ENCODE data around the gene PSME3IP1.
"Not testable (repeated sequence)": the region's sequence is repeated elsewhere in the genome, so short reads cannot be mapped to it uniquely, and the experiment has no call there.

The PSME3IP1 gene

DNA sequence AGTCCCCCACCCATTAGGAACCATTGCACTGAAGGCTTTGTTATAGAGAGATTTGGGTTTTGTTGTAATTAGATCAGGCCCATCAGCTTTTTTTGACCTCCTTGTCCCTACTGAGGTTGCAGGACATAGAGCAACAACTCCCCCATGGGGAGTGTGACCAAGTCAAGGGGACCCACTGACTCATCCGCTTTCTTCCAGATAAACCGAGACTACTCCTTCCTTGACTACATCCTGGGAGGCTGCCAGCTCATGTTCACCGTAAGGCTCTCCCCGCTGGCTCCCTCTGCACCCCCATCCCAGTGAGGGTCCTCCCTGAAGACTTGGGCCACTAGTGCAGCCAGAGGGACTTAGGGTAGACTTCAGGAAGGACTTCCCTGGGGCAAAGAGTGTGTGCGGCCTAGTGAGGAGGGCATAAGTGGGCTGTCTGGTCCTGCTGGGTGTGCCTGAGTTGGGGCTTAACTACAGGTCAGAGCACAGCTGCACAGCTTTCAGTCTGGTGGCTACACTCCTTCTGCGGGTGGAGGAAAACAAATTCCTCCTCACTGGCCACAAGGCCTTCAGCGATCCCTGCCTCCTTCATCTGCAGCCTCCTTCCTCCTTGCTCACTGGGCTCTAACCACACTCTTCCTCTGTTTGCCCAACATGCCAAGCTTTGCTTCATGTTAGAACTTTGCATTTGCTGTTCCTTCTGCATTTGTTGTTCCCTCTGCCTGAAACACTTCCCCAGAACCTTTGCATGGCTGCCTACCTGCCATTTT is 62.4 kb downstream of the PSME3IP1 start:
- no peak for DNase-seq

DNA sequence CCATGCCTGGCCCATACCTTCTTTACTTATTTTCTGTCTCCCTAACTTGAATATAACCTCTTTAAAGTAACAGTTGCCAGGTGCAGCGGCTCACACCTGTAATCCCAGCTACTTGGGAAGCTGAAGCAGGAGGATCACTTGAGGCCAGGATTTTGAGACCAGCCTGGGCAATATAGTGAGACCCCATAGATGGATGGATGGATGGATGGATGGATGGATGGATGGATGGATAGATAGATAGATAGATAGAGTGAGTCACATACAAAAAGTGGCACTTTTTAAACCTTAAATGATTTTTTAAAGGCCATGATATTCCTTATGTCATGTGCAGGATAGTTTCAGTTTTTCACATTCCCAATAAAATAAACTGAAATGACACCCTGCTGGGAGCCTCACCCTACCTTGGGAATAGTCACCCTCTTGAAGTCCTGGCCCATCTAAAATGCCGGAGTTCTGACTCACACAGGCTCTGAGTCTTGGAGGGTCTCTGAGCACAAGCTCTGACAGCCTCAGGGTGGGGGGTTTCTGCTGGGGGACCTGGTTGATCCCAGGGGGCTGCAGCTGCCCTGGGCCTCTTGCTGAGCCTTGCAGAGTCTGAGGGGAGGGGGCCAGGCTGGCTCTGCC is 67.3 kb downstream of the PSME3IP1 start:
- DNase-seq: no peak

DNA sequence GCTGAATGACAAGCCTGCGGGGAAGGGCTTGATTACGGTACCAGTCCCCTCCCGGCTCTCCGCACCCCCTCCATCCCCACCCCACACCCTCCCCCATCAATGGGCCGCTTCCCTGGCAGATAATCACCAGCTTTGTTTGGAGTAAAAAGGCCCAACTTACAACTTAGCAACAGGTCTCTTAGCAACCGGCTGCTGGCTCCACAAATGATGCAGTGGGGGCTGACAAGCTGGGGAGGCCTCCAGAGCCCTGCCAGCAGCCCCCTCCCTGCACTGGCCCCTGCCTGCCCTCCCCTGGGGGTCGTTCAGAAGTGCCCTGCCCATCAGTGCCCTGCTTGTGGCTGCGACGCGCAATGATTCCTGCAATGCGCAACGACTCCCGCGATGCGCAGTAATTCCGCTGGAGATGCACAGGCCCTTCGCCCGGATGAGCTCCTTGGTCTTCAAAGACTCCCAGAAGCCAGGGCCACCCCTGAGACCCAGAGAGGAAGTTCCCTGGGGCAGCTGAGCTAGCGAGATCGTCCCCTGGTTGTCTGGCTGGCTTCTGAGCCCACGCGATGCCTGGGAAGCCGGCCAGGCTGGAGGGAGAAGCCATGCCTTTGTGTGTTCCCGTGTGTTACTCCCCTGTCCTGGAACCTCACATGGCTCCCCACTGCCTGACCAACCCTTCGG is 70.2 kb downstream of the PSME3IP1 start:
- no peak for DNase-seq

DNA sequence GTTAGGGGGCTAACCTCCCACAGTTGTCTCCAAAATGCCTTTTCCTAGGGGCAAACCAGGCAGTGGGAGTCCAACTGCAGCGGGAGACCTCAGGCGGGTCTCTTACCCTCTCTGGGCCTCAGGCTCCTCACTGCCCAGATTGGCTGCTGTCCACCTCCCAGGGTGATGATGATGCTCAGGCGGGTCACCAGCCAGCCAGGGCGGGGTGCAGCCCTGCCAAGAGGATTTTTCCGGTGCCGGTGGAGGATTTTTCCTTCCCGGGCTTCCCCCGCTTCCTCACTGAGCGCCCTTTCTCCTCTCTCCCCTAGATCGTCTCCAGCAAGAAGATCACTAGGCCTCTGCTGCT is 70.7 kb downstream of the PSME3IP1 start:
- DNase-seq: no peak

DNA sequence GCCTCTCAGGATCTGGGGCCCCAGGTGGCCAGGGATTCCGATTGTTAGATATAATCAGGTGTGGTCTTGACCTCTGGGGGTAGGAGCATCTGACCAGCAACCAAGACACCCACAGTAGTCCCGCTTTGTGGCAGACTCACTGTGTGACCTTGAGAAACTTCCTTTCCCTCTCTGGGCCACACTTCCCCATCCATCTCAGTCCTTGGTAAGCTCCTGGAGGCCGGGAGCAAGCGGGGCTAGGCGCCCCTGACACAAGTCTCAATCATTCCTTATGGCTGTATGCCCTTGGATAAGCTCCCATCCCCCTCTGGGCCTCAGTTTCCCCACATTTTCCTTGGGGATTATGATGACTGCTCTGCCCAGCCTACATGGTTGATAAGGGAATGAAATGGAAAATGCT is 72.2 kb downstream of the PSME3IP1 start:
- DNase-seq: no peak

DNA sequence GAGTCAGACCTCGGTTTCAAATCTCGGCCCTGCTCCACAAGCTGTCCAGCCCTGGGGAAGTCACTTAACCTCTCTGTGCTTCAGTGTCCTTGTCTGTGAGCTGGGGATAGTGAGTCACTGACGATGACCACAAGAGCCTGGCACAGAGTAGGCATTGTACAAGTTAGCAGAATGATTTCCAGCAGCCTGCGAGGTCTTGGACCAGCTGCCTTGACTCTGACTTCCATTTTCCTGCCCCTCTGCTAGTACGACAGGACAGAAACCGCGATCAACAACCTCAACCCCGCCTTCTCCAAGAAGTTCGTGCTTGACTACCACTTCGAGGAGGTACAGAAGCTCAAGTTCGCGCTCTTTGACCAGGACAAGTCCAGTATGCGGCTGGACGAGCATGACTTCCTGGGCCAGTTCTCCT is 72.8 kb downstream of the PSME3IP1 start:
- DNase-seq: no peak

DNA sequence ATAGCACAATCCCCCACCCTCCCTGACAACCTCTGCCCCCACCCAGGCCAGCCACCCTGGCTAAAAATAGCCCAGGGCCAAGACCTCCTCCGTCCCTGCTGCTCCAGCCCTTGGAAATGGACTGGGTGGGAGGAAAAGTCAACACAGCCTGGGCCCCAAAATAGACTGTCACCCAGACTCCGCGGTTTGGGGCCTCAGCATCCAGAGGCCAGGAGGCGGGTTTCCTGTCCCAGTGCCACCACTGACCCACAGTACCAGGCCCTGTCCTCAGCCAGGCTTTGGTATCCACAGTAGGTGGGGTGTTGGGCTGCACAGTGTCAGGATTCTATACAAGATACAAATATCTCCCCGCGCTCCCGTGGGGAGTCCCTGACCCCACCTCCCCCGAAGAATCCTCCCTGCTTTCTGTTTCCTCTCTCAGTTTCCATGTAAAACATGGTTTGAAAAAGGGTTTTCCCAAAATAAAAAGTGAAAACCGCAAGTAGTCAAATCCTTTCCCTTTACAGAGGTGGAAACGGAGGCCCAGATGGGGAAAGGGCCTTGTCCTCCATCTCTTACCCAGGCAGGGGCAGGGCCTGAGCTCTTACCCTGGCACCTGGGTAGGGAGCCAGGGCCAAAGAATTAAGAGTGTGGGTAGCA is 73.3 kb downstream of the PSME3IP1 start:
- no peak for DNase-seq

DNA sequence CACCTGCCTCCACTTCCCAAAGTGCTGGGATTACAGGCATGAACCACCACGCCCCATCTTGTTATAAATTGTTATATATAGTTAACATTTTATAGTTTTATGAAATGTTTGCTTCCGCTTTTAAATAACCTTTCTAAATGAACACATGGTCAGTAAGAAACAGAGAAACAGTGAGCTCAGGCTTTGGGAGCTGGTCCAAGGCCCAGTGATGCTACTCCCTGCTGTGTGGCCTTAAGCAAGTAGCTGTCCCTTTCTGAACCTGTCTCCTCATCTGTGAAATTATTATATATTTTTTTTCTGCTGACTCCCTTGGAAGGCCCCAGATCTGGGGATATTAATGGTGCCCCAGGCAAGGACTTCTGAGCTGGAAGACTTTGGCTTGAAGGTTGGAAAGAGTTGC is 74.4 kb downstream of the PSME3IP1 start:
- no peak for DNase-seq

DNA sequence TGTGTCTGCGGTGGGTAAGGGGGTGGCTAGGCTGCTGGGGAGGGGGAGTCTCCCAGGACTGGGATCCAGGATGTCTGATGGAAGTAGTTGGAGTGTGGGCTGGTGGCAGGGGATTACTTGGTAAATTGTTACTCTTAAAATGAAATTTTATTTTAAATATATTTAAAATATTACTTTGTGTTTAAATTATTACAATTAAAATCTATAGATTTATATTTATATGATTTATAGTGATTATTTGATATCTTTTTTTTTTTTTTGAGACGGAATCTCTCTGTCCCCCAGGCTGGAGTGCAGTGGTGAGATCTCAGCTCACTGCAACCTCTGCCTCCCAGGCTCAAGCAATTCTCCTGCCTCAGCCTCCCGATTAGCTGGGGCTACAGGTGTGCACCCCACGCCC is 74.9 kb downstream of the PSME3IP1 start:
- no peak for DNase-seq

DNA sequence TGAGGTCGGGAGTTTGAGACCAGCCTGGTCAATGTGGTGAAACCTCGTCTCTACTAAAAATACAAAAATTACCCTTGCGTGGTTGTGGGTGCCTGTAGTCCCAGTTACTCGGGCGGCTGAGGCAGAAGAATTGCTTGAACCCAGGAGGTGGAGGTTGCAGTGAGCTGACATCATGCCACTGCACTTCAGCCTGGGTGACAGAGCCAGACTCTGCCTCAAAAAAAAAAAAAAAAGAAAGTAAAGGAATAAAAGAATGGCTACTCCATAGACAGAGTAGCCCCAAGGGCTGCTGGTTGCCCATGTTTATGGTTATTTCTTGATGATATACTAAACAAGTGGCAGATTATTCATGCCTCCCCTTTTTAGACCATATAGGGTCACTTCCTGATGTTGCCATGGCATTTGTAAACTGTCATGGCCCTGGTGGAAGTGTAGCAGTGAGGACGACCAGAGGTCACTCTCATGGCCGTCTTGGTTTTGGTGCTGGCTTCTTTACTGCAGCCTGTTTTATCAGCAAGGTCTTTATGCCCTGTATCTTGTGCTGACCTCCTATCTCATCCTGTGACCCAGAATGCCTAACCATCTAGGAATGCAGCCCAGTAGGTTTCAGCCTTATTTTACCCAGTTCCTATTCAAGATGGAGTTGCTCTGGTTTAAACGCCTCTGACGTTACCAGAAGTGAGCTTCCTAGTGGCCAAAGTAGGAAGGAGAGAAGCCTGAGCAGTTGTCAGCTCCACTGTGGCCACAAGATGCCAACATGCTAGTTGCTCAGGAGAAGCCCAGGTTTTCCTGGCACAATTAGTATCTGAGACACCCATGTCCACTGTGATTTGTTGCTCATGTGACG is 76.4 kb downstream of the PSME3IP1 start:
- DNase-seq: not testable (repeated sequence)

DNA sequence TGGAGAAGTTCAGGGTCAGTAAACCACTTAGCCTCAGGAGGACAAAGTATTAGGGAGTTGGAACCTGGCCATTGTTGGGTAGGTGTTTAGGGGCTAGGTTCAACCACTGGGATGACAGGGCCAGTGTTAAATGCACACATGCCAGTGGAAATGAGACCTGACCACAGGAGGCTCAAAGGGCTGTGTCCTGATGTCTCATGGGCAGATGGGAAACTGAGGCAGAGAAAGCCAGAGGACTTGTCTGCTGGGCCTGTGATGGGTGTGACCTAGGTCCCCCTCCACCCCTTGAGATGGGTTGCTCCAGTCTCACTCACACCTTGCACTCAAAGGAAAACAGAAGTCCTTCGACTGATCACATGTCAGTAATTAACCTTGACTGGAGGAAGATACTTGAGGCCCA is 77.4 kb downstream of the PSME3IP1 start:
- no peak for DNase-seq

DNA sequence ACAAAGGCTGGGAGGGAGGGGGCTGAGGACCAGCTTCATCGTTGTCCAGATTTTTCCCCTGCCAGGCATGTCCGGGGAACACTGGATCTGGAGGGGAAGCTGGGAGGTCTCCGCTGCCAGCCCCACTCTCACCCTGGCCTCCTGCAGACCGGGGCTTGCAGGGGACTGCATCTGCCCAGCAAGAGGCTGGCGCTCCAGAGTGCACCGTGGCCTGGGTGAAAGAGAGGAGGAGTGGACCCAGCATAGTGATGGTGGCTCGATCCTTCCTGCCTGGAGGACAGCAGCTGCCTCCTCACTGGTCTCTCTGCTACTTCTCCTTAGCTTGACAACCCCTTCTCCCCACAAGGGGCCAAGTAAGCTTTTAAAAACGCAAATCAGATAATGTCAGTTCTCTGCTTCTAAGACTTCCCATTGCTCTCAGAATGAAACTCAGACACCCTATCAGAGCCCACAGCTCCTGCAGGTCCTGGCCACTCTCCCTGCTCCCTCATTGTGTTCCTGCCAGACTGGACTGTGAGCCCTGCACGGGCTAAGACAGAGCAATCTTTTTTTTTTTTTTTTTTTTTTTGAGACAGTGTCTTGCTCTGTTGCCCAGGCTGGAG is 78.4 kb downstream of the PSME3IP1 start:
- DNase-seq: no peak

DNA sequence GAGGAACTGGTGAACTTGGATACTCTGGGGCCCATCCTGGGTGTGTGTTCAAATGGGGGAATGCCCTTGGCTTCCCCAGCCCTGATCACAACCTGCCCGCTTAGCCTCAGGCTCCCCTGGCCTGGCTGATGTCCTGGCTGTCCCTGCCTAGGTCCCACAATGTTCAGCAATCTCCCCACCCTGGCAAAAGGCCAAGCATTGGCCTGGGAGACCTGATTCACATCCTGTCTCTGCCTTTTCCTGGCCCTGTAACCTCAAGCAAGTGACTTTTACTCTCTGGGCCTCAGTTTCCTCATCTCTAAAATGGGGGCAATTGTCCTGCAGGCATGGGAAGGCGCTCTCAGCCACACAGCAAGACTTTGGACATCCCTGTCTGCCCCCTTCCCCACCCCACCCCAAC is 79.1 kb downstream of the PSME3IP1 start:
- no peak for DNase-seq

DNA sequence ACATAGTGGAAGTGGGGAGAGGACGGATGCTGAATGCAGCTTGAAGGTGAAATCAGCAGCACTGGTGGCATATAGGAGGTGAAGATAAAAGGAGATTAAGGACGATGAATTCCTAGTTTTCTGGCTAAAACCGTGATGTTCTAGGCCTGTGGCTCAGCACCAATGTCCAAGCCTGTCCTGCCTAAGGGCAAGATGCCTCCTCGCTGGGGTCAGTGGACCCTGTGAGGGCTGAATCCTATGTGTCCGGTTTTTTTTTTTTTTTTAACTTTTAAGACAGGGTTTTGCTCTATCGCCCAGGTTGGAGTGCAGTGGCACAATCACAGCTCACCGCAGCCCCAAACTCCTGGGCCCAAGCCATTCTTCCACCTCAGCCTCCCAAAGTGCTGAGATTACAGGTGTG is 80.7 kb downstream of the PSME3IP1 start:
- DNase-seq: no peak

DNA sequence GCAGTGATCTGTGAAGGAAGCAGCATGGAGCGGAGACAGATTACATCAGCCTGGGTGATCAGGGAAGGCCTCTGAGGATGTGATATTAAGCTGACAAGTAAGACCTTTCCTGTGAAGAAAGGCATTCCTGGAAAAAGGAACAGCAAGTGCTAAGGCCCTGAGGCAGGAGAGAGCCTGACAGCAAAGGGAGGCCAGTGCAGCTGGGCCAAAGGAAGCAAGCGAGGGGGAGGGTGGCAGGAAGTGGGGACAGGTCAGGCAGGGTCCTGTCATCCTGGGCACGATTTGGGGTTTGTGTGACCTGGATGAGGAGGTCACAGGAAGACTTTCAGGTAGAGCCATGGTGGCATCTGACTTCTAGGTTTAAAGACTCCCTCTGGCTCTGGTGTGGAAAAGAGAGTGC is 81.1 kb downstream of the PSME3IP1 start:
- DNase-seq: no peak

DNA sequence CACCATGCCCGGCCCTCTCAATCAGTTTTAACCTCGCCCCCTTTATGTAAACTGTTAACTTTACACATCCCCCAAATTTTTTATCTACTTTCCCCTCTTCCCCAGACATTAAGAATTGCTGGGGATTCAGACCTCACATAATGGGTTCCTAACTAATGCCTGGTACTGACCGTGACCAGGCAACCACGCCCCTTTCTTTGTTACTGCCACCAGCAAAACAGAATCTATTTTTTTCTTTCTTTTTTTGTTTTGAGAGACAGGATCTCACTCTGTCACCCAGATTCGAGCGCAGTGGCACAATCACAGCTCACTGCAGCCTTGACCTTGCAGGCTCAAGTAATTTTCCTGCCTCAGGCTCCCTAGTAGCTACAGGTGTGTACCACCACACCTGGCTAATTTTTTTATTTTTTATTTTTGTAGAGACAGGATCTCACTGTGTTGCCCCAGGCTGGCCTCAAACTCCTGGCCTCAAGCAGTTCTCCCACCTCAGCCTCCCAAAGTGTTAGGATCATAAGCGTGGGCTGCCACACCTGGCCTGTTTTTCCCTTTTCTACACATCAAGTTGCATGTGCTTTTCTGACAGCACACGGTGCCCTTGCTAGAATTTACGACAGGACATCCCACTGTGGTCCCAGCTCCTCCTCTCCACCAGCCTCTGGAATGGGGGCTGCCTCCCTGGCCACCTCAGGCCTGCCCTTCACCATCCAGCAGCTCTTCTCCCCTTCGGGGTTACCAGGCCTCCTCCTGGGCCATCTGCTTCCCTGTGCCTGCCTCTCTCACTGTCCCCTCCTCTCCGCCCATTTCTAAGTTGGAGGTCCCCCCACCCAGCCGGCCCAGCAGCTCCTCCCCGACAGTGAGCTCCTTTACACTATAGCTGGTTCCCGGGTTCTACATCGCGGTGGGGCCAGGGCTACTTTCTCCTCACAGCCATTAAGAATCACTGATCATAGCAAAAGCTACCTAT is 82.7 kb downstream of the PSME3IP1 start:
- DNase-seq: no peak

Measured in NCI-H510A treated with DMSO at 0.1 percent for 48 hours (cell line).